Panc1 (cell line): Measurements from ENCODE around the gene FADS2. TPM values are rescaled to one million over a fixed set of nuclear protein-coding genes. Genes with fewer than 3 reads are reported as not detected.

Experiments used
- ATAC-seq: fragments of 200-7000 bp; cut with Tn5 transposase; 2 replicates; pipeline ENCODE4 v1.9.1; 2020; ENCODE audit warnings: mild to moderate bottlenecking, moderate library complexity
- BruUV-seq: library from RNA; stranded (reverse); fragments of 400-500 nt; replicated peaks from 2 replicates; lab custom pipeline; 2021; lab: Mats Ljungman, UMichigan
- CTCF ChIA-PET: fragments of 300-600 bp; sonication (Branson Sonifier 250); formaldehyde crosslinking; loops from one replicate; lab custom pipeline; 2022; ENCODE audit warnings: antibody characterized with exemption; lab: Charles Lee
- POLR2A ChIA-PET: fragments of 300-600 bp; sonication (Branson Sonifier 250); formaldehyde crosslinking; loops from one replicate; lab custom pipeline; 2022; ENCODE audit warnings: antibody characterized with exemption; lab: Charles Lee
- DNase-seq: peaks from one replicate; pipeline ENCODE4 v3.0.0-alpha.2; 2010; ENCODE audit warnings: low read depth, low spot score
- H3K27ac ChIP-seq: 2 replicates; pipeline ENCODE4 v1.5.1; 2011; ENCODE audit warnings: mild to moderate bottlenecking, low read length, inconsistent platforms
- H3K27me3 ChIP-seq: fragments of 200-500 bp; sonication (Bioruptor generic); 2 replicates; pipeline ENCODE4 v1.6.0; 2014; ENCODE audit warnings: low read length, inconsistent platforms; ENCODE audit not compliant: control insufficient read depth, insufficient read depth
- H3K36me3 ChIP-seq: fragments of 200-500 bp; sonication (Bioruptor generic); 2 replicates; pipeline ENCODE4 v1.5.1; 2014; ENCODE audit warnings: inconsistent platforms, mild to moderate bottlenecking, low read length, moderate library complexity; ENCODE audit not compliant: control insufficient read depth, insufficient read depth
- H3K4me1 ChIP-seq: 2 replicates; pipeline ENCODE4 v1.5.1; 2011; ENCODE audit warnings: inconsistent platforms, mild to moderate bottlenecking, low read length, moderate library complexity; ENCODE audit not compliant: control insufficient read depth, insufficient read depth
- H3K4me3 ChIP-seq, 2 experiments: 2 replicates each; pipeline ENCODE4 v1.5.1; 2011 to 2012; ENCODE audit warnings: low read depth in 2 of 2, low read length in 2 of 2, mild to moderate bottlenecking in 2 of 2, inconsistent platforms in 1 of 2, moderate library complexity in 1 of 2
- H3K9me3 ChIP-seq: fragments of 200-500 bp; sonication (Bioruptor generic); 2 replicates; pipeline ENCODE4 v1.5.1; 2014; ENCODE audit warnings: low read depth, mild to moderate bottlenecking, inconsistent platforms, low read length, moderate library complexity; ENCODE audit not compliant: control insufficient read depth, insufficient read depth
- POLR2AphosphoS5 ChIP-seq: IDR thresholded peaks from 2 replicates; pipeline ENCODE4 v1.6.1; 2012; ENCODE audit warnings: mild to moderate bottlenecking, low read depth, low read length, moderate library complexity
- SIN3A ChIP-seq: IDR thresholded peaks from 2 replicates; pipeline ENCODE4 v1.6.1; 2012; ENCODE audit warnings: low read depth, mild to moderate bottlenecking, low read length, moderate library complexity, borderline replicate concordance; ENCODE audit not compliant: insufficient read depth
- TCF7L2 ChIP-seq: IDR thresholded peaks from 2 replicates; pipeline ENCODE4 v1.6.1; 2011; ENCODE audit warnings: mild to moderate bottlenecking, low read depth, low read length, inconsistent platforms
- in situ Hi-C: cut with HindIII; loops from 2 replicates; pipeline ENCODE4 v1.10.0; 2016; ENCODE audit warnings: low sequenced_read_pairs, low pct_unique_long_range_greater_than_20kb
- intact Hi-C: fragments of 100-400 bp; cut with micrococcal nuclease; formaldehyde crosslinking; loops from one replicate; pipeline ENCODE4 v1.10.0; 2022; ENCODE audit not compliant: unreplicated experiment
- total RNA-seq: library from RNA; stranded (reverse); gene quantifications from one replicate; pipeline ENCODE4 v1.2.1, GENCODE V29; 2021; ENCODE audit not compliant: unreplicated experiment
- TF ChIP-seq, protein P1 (sequence below), 2 experiments: IDR thresholded peaks; 2 replicates each; pipeline ENCODE4 v1.6.1; 2011 to 2012; ENCODE audit warnings: low read depth in 2 of 2, control low read depth in 1 of 2, low read length in 1 of 2, mild to moderate bottlenecking in 1 of 2, moderate library complexity in 1 of 2; ENCODE audit not compliant: insufficient read depth in 1 of 2
- TF ChIP-seq, protein P2 (sequence below): fragments of 450-650 bp; IDR thresholded peaks from 2 replicates; pipeline ENCODE4 v1.5.1; 2017; ENCODE audit warnings: mild to moderate bottlenecking

The FADS2 gene
- total RNA-seq, 1 experiment from 2014 or later = 679 TPM

DNA sequence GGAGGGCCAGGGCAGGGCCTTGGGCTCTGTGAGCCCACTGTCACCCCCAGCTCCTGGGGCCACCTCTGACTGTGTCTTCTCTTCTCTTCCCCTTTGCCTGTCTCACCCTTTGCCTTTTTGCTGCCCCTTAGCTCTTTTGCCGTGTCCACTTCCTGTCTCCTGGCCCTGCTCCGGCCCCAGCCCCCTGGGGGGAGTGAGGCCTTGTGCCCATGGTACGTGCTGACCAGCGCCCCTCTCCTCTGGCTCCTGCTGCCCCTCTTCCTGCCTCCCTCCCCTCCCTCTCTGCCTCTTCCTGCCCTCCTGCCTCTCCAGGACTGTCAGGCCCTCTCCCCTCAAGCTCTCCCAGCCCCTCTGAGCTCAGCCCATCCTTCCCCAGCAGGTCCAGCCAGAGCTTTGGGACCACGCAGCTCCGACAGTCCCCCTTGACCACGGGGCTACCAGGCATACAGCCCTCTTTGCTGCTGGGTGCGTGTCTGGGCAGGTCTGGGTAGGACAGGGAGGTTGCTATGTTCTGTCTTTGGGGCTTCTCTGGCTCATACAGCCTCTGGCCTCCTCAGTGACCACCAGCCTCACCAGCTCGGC is 47.4 kb upstream of the FADS2 start:
- no peak overlapping the region for H3K4me3 ChIP-seq
- in situ Hi-C loops (no loop called here), intact Hi-C loops (no loop called here)
- DNase-seq (no peak), ATAC-seq (no peak)
- no peaks in the 10 kb centered on the region for H3K27me3 ChIP-seq
- ChIA-PET CTCF (no interaction called here), POLR2A (interaction anchor here (0.6 kb wide), 1 partner anchor 35 kb away, joined by 3 read pairs; no protein-coding TSS in a partner anchor)
- no peaks in the 10 kb centered on the region for H3K36me3 ChIP-seq
- TF ChIP-seq POLR2AphosphoS5 = no peak
- TF ChIP-seq, protein P1, sequence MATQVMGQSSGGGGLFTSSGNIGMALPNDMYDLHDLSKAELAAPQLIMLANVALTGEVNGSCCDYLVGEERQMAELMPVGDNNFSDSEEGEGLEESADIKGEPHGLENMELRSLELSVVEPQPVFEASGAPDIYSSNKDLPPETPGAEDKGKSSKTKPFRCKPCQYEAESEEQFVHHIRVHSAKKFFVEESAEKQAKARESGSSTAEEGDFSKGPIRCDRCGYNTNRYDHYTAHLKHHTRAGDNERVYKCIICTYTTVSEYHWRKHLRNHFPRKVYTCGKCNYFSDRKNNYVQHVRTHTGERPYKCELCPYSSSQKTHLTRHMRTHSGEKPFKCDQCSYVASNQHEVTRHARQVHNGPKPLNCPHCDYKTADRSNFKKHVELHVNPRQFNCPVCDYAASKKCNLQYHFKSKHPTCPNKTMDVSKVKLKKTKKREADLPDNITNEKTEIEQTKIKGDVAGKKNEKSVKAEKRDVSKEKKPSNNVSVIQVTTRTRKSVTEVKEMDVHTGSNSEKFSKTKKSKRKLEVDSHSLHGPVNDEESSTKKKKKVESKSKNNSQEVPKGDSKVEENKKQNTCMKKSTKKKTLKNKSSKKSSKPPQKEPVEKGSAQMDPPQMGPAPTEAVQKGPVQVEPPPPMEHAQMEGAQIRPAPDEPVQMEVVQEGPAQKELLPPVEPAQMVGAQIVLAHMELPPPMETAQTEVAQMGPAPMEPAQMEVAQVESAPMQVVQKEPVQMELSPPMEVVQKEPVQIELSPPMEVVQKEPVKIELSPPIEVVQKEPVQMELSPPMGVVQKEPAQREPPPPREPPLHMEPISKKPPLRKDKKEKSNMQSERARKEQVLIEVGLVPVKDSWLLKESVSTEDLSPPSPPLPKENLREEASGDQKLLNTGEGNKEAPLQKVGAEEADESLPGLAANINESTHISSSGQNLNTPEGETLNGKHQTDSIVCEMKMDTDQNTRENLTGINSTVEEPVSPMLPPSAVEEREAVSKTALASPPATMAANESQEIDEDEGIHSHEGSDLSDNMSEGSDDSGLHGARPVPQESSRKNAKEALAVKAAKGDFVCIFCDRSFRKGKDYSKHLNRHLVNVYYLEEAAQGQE (IDR thresholded peaks at IDR 0.05; ENCODE audit: insufficient read depth in 1 of 2, low read depth in 2 of 2, low read length in 1 of 2) = no peak
- TF ChIP-seq, protein P2, sequence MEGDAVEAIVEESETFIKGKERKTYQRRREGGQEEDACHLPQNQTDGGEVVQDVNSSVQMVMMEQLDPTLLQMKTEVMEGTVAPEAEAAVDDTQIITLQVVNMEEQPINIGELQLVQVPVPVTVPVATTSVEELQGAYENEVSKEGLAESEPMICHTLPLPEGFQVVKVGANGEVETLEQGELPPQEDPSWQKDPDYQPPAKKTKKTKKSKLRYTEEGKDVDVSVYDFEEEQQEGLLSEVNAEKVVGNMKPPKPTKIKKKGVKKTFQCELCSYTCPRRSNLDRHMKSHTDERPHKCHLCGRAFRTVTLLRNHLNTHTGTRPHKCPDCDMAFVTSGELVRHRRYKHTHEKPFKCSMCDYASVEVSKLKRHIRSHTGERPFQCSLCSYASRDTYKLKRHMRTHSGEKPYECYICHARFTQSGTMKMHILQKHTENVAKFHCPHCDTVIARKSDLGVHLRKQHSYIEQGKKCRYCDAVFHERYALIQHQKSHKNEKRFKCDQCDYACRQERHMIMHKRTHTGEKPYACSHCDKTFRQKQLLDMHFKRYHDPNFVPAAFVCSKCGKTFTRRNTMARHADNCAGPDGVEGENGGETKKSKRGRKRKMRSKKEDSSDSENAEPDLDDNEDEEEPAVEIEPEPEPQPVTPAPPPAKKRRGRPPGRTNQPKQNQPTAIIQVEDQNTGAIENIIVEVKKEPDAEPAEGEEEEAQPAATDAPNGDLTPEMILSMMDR = no peak
- no peak for TF ChIP-seq SIN3A
- TF ChIP-seq TCF7L2 = no peak
- H3K27ac ChIP-seq = no peak overlapping the region
- no peaks in the 10 kb centered on the region for H3K9me3 ChIP-seq
- no peaks in the 10 kb centered on the region for H3K4me1 ChIP-seq
- BruUV-seq = no TSS peak

DNA sequence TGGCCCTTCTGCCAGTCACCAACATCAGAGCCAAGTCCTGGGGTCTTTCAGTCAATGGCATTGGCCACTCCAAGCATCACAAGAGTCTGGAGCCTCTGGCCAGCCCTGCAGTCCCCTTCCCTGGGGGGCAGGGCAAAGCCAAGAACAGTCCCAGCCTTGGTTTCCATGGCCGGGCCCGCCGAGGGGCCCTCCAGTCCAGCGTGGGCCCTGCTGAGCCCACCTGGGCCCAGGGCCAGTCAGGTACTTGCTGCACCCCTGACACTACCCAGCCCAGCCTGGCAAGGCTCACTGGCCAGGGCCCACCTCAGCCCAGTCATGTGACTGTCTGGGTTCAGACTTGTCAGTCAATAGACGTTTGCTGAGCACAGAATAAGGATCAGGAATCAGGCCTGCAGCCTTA is 46.5 kb upstream of the FADS2 start:
- no peak overlapping the region for H3K27ac ChIP-seq
- H3K9me3 ChIP-seq = no peaks in the 10 kb centered on the region
- TF ChIP-seq, protein P1 (IDR thresholded peaks at IDR 0.05; ENCODE audit: insufficient read depth in 1 of 2, low read depth in 2 of 2, low read length in 1 of 2) = no peak
- TF ChIP-seq POLR2AphosphoS5 = no peak
- TF ChIP-seq SIN3A = no peak
- no TSS peak for BruUV-seq
- POLR2A ChIA-PET = no interaction called here
- H3K4me1 ChIP-seq = no peaks in the 10 kb centered on the region
- H3K36me3 ChIP-seq = no peaks in the 10 kb centered on the region
- in situ Hi-C loops (no loop called here), intact Hi-C loops (no loop called here)
- CTCF ChIA-PET = no interaction called here
- H3K27me3 ChIP-seq = no peaks in the 10 kb centered on the region
- no peak for ATAC-seq
- H3K4me3 ChIP-seq = no peak overlapping the region
- DNase-seq = no peak
